Endothelial cell of umbilical vein (primary cell): Measurements from ENCODE around the gene CLDN34. TPM values are rescaled to one million over a fixed set of nuclear protein-coding genes. Genes with fewer than 3 reads are reported as not detected.

ENCODE experiments used
- BruUV-seq: library from RNA; stranded (reverse); fragments of 400-500 nt; replicated peaks from 2 replicates; lab custom pipeline; 2021; lab: Mats Ljungman, UMichigan
- CTCF ChIA-PET: fragments of 300-600, 350-600 bp; sonication (Branson Sonifier 250); formaldehyde crosslinking; loops from one replicate; lab custom pipeline; 2021; ENCODE audit warnings: antibody characterized with exemption, inconsistent platforms; lab: Charles Lee
- POLR2A ChIA-PET: fragments of 300-600, 350-600 bp; sonication (Branson Sonifier 250); formaldehyde crosslinking; loops from one replicate; lab custom pipeline; 2021; ENCODE audit warnings: antibody characterized with exemption, inconsistent platforms; lab: Charles Lee
- DNase-seq: peaks from one replicate; pipeline ENCODE4 v3.0.0-alpha.2; 2011; ENCODE audit warnings: low read depth, low spot score
- FAIRE-seq: peaks from 2 replicates; lab custom pipeline; 2011; peaks lifted over from hg19 to GRCh38; lab: Jason Lieb, UNC
- H2AFZ ChIP-seq: 2 replicates; pipeline ENCODE4 v1.6.0; 2012; ENCODE audit warnings: low read depth, low read length, control low read depth, inconsistent platforms
- H3K27ac ChIP-seq: 2 replicates; pipeline ENCODE4 v1.5.1; 2011; ENCODE audit warnings: low read depth, mild to moderate bottlenecking, control low read depth, low read length, moderate library complexity; ENCODE audit not compliant: insufficient read depth
- H3K27me3 ChIP-seq, 2 experiments: 2 replicates each; pipeline versions ENCODE4 v1.6.0 to v1.6.1; 2011; ENCODE audit warnings: low read length in 2 of 2, mixed read lengths in 1 of 2; ENCODE audit not compliant: control insufficient read depth in 2 of 2, insufficient read depth in 2 of 2
- H3K36me3 ChIP-seq, 2 experiments: 2 replicates in 1 of 2; 3 replicates in 1 of 2; pipeline ENCODE4 v1.5.1; 2011; ENCODE audit warnings: low read length in 2 of 2, mild to moderate bottlenecking in 1 of 2, moderate library complexity in 1 of 2; ENCODE audit not compliant: control insufficient read depth in 2 of 2, insufficient read depth in 2 of 2; ENCODE audit errors: extremely low read depth in 1 of 2
- H3K4me1 ChIP-seq: 3 replicates; pipeline ENCODE4 v1.5.1; 2011; ENCODE audit warnings: mild to moderate bottlenecking, low read length; ENCODE audit not compliant: control insufficient read depth, insufficient read depth; ENCODE audit errors: extremely low read depth
- H3K4me2 ChIP-seq: 2 replicates; pipeline ENCODE4 v1.6.1; 2011; ENCODE audit warnings: low read length, control low read depth, mixed read lengths; ENCODE audit not compliant: insufficient read depth
- H3K4me3 ChIP-seq, 3 experiments: fragments of 200-600 bp in 1 of 3; sonication (generic), shearing (Covaris generic) in 1 of 3; replicated peaks in 1 of 3; 2 replicates each; pipeline ENCODE4 v1.5.1; 2011 to 2016; ENCODE audit warnings: control low read depth in 3 of 3, low read length in 3 of 3, mild to moderate bottlenecking in 2 of 3, inconsistent platforms in 1 of 3, low read depth in 1 of 3, moderate library complexity in 1 of 3; ENCODE audit not compliant: insufficient read depth in 1 of 3
- H3K79me2 ChIP-seq: 2 replicates; pipeline ENCODE4 v1.6.0; 2012; ENCODE audit warnings: low read length, inconsistent platforms; ENCODE audit not compliant: control insufficient read depth, insufficient read depth
- H3K9ac ChIP-seq: replicated peaks from 2 replicates; pipeline ENCODE3; 2011; ENCODE audit warnings: low read length, control low read depth; ENCODE audit not compliant: insufficient read depth; ENCODE audit errors: extremely low read depth
- H3K9me1 ChIP-seq: replicated peaks from 3 replicates; pipeline ENCODE4 v1.6.0; 2011; ENCODE audit warnings: mild to moderate bottlenecking, low read length; ENCODE audit not compliant: control insufficient read depth, insufficient read depth; ENCODE audit errors: extremely low read depth
- H3K9me3 ChIP-seq: replicated peaks from 2 replicates; pipeline ENCODE4 v1.5.1; 2012; ENCODE audit warnings: low read length, inconsistent platforms; ENCODE audit not compliant: control insufficient read depth, insufficient read depth
- H4K20me1 ChIP-seq: replicated peaks from 2 replicates; pipeline ENCODE3; 2011; ENCODE audit warnings: mild to moderate bottlenecking, low read length; ENCODE audit not compliant: control insufficient read depth, insufficient read depth; ENCODE audit errors: extremely low read depth
- EZH2 ChIP-seq: IDR thresholded peaks from 2 replicates; pipeline ENCODE4 v1.6.1; 2012; ENCODE audit warnings: borderline replicate concordance, low read depth, mild to moderate bottlenecking, moderate library complexity, low read length, inconsistent platforms; ENCODE audit not compliant: severe bottlenecking
- FOS ChIP-seq: IDR thresholded peaks from 2 replicates; pipeline ENCODE4 v1.6.1; 2011; ENCODE audit warnings: mild to moderate bottlenecking, low read length, moderate library complexity, borderline replicate concordance; ENCODE audit not compliant: insufficient read depth
- GATA2 ChIP-seq: IDR thresholded peaks from 2 replicates; pipeline ENCODE4 v1.7.0; 2011; ENCODE audit warnings: low read depth, mild to moderate bottlenecking, moderate library complexity, mixed read lengths, low read length; ENCODE audit not compliant: insufficient read length, insufficient read depth
- JUN ChIP-seq: IDR thresholded peaks from 2 replicates; pipeline ENCODE4 v1.6.1; 2011; ENCODE audit warnings: borderline replicate concordance, low read depth; ENCODE audit not compliant: insufficient read length, insufficient read depth
- MAX ChIP-seq: IDR thresholded peaks from 2 replicates; pipeline ENCODE4 v1.6.1; 2011; ENCODE audit not compliant: insufficient read depth, insufficient read length
- MYC ChIP-seq: IDR thresholded peaks from one replicate; pipeline ENCODE4 v1.6.1; 2011; ENCODE audit warnings: mild to moderate bottlenecking, low read depth, low read length
- POLR2A ChIP-seq: IDR thresholded peaks from 2 replicates; pipeline ENCODE4 v1.6.1; 2012; ENCODE audit warnings: low read depth, mild to moderate bottlenecking, control low read depth, low read length
- POLR2AphosphoS5 ChIP-seq: IDR thresholded peaks from 2 replicates; pipeline ENCODE4 v1.6.1; 2012; ENCODE audit warnings: low read depth, mild to moderate bottlenecking, control low read depth, low read length, moderate library complexity; ENCODE audit not compliant: insufficient read depth
- dilution Hi-C: fragments of 300-500 bp; cut with MboI; formaldehyde crosslinking; loops from one replicate; pipeline ENCODE4 v1.15.0; 2019; ENCODE audit warnings: low sequenced_read_pairs; ENCODE audit not compliant: extremely low pct_ligation_motif_present
- intact Hi-C: fragments of 100-400 bp; cut with micrococcal nuclease; formaldehyde crosslinking; loops from one replicate; pipeline ENCODE4 v1.10.0; 2022
- polyA plus RNA-seq, 4 experiments: library from polyadenylated mRNA; depleted of rRNA in 3 of 4; stranded (reverse) in 3 of 4; unstranded in 1 of 4; fragments of >200 nt; gene quantifications; 2 replicates each; pipeline versions ENCODE4 v1.2.1 to v1.2.3, GENCODE V29; 2011 to 2012; ENCODE audit warnings: missing spikeins in 1 of 4
- total RNA-seq: library from RNA; stranded (reverse); gene quantifications from 2 replicates; pipeline ENCODE4 v1.2.3, GENCODE V29; 2021
- TF ChIP-seq, protein P1 (sequence below), 2 donors: IDR thresholded peaks; 1 replicate in 1 of 2; 2 replicates in 1 of 2; pipeline ENCODE4 v1.5.1; 2011; ENCODE audit warnings: low read length in 2 of 2, mild to moderate bottlenecking in 2 of 2, moderate library complexity in 2 of 2, control low read depth in 1 of 2, inconsistent platforms in 1 of 2, low read depth in 1 of 2; ENCODE audit not compliant: insufficient read depth in 1 of 2; ENCODE audit errors: extremely low read depth in 1 of 2

The CLDN34 gene
- total and polyA plus RNA-seq, 2 donors (not counting 3 experiments of a cell fraction or from before 2014, with no cell fraction given), result 0.08 to 0.46 TPM

- intact Hi-C loops (loop anchor here (10.0 kb wide), 1 partner anchor 634 kb away; no protein-coding TSS in a partner anchor), dilution Hi-C loops (no loop called here)
- FAIRE-seq (no peak), DNase-seq (no peak)
- Histone ChIP-seq H3K9ac (no peak overlapping the region), H3K4me2 (no peak overlapping the region), H3K27ac (no peak overlapping the region), H4K20me1 (no peaks in the 10 kb centered on the region), H3K27me3 (no peaks in the 10 kb centered on the region), H3K79me2 (no peaks in the 10 kb centered on the region), H3K36me3 (no peaks in the 10 kb centered on the region), H3K4me3 (no peak overlapping the region), H2AFZ (no peak overlapping the region), H3K9me1 (no peaks in the 10 kb centered on the region), H3K4me1 (peaks cover 3% of the 10 kb centered on the region), H3K9me3 (no peaks in the 10 kb centered on the region)
- TF ChIP-seq POLR2AphosphoS5 (no peak), MYC (no peak), POLR2A (no peak), GATA2 (no peak)
- ChIA-PET POLR2A (no interaction called here), CTCF (interaction anchor here (2.8 kb wide), 1 partner anchor 139 kb away, joined by 20 read pairs; no protein-coding TSS in a partner anchor)
- BruUV-seq, result no TSS peak
Observed at GRCh38 chrX:9980927-9981326, 13.8 kb downstream of the CLDN34 start.

GRCh38 chrX:9983441-9983840 is 16.3 kb downstream of the CLDN34 start:
- DNase-seq (no peak), FAIRE-seq (no peak)
- no TSS peak for BruUV-seq
- Histone ChIP-seq H3K27me3 (no peaks in the 10 kb centered on the region), H3K4me2 (no peak overlapping the region), H2AFZ (no peak overlapping the region), H4K20me1 (no peaks in the 10 kb centered on the region), H3K79me2 (no peaks in the 10 kb centered on the region), H3K27ac (no peak overlapping the region), H3K4me3 (no peak overlapping the region), H3K9me1 (no peaks in the 10 kb centered on the region), H3K36me3 (no peaks in the 10 kb centered on the region), H3K4me1 (peaks cover 3% of the 10 kb centered on the region), H3K9ac (no peak overlapping the region), H3K9me3 (no peaks in the 10 kb centered on the region)
- intact Hi-C loops (loop anchor here (10.0 kb wide), 1 partner anchor 631 kb away; no protein-coding TSS in a partner anchor), dilution Hi-C loops (no loop called here)
- TF ChIP-seq EZH2 (no peak), FOS (no peak), MAX (no peak), MYC (no peak), POLR2AphosphoS5 (no peak), POLR2A (no peak), JUN (no peak), GATA2 (no peak)
- TF ChIP-seq, protein P1, sequence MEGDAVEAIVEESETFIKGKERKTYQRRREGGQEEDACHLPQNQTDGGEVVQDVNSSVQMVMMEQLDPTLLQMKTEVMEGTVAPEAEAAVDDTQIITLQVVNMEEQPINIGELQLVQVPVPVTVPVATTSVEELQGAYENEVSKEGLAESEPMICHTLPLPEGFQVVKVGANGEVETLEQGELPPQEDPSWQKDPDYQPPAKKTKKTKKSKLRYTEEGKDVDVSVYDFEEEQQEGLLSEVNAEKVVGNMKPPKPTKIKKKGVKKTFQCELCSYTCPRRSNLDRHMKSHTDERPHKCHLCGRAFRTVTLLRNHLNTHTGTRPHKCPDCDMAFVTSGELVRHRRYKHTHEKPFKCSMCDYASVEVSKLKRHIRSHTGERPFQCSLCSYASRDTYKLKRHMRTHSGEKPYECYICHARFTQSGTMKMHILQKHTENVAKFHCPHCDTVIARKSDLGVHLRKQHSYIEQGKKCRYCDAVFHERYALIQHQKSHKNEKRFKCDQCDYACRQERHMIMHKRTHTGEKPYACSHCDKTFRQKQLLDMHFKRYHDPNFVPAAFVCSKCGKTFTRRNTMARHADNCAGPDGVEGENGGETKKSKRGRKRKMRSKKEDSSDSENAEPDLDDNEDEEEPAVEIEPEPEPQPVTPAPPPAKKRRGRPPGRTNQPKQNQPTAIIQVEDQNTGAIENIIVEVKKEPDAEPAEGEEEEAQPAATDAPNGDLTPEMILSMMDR (IDR thresholded peaks at IDR 0.05; ENCODE audit: extremely low read depth in 1 of 2, insufficient read depth in 1 of 2, low read depth in 1 of 2, low read length in 2 of 2), result no peak
- CTCF ChIA-PET, result interaction anchor here (2.8 kb wide), 1 partner anchor 137 kb away, joined by 20 read pairs; no protein-coding TSS in a partner anchor
- POLR2A ChIA-PET, result no interaction called here
